ENCODE data around the gene LRRD1.

- TF ChIP-seq HDGF (IDR thresholded peaks at IDR 0.05; ENCODE audit: borderline replicate concordance) (no peak), SUZ12 (IDR thresholded peaks at IDR 0.05) (no peak), SP1 (IDR thresholded peaks at IDR 0.05) (no peak), BHLHE40 (IDR thresholded peaks at IDR 0.05; ENCODE audit: borderline replicate concordance) (no peak)
Observed at GRCh38 chr7:92121681-92122080, 57.3 kb downstream of the LRRD1 start.

Data from HEK293T (cell line).